HUES64 (cell line): ENCODE data around the gene SYT15.

Experiments
- H3K27ac ChIP-seq: 2 replicates; pipeline ENCODE4 v1.7.0; 2013; ENCODE audit warnings: low read depth, low read length, inconsistent platforms
- H3K27me3 ChIP-seq: 2 replicates; pipeline ENCODE4 v1.6.1; 2013; ENCODE audit warnings: mild to moderate bottlenecking, low read length; ENCODE audit not compliant: insufficient read depth
- H3K36me3 ChIP-seq: 2 replicates; pipeline ENCODE4 v1.6.1; 2013; ENCODE audit warnings: mild to moderate bottlenecking, low read length; ENCODE audit not compliant: insufficient read depth
- H3K4me1 ChIP-seq: 2 replicates; pipeline ENCODE4 v1.6.1; 2013; ENCODE audit warnings: mild to moderate bottlenecking, low read length, moderate library complexity; ENCODE audit not compliant: insufficient read depth
- H3K4me3 ChIP-seq: 2 replicates; pipeline ENCODE4 v1.5.1; 2013; ENCODE audit warnings: mild to moderate bottlenecking, low read length, moderate library complexity
- H3K9ac ChIP-seq: 2 replicates; pipeline ENCODE4 v1.6.1; 2013; ENCODE audit warnings: mild to moderate bottlenecking, low read depth, low read length
- H3K9me3 ChIP-seq: 2 replicates; pipeline ENCODE4 v1.6.1; 2013; ENCODE audit warnings: low read depth, low read length; ENCODE audit not compliant: insufficient read depth
- WGBS: fragments of 150-250, 120-280 bp; methylation state at CpG from one replicate; pipeline ENCODE4 v1.1.7; 2013; ENCODE audit warnings: missing lambda C conversion rate; 5-methylcytosine and 5-hydroxymethylcytosine counted together

The SYT15 gene

DNA sequence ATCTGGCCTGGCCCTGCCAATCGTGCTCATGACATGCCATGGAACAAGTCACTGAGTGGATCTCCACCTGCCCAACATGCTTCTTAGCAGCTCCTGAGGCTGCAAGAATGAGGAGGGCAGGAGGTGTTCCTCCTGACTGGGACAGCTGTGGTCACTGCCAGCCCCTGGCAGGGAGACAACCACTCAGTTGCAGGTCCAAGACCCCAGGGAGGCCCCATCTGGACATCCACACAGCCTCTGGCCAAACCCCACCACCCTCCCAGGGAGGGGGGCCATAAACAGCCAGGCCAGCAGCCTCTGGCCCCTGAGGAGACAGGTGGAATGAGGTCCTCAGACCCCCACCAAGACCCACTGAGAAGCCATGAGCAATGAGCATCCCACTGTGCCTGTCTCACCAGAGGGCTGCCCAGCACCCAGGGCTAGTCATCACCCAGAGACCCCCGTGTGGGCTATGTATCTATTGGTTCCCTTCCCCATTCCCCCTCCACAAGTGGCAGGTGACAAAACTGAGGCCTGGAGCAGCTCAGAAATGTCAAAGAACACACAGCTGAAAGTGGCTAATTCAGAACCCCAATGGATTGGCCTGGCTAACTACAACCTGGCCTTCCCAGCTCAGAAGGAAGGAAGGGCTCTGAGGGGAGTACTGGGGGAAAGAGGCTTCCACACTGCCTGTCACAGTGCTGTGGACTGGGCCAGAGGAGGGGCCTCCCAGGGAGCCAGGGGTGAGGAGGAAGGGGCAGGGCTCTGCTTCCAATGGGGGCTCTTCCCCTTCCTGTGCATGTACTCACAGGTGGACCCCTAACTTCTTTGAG lies 25.5 kb upstream of the SYT15 start:
- Histone ChIP-seq H3K4me3 (no peak overlapping the region), H3K9ac (no peak overlapping the region), H3K4me1 (peaks cover 10% of the 10 kb centered on the region), H3K9me3 (no peaks in the 10 kb centered on the region), H3K27me3 (peaks cover 38% of the 10 kb centered on the region), H3K27ac (no peak overlapping the region), H3K36me3 (peaks cover 9% of the 10 kb centered on the region; the same call in 1 of the 2 replicates)
- WGBS, result 92% methylated on average over 2 of the region's 2 CpGs

DNA sequence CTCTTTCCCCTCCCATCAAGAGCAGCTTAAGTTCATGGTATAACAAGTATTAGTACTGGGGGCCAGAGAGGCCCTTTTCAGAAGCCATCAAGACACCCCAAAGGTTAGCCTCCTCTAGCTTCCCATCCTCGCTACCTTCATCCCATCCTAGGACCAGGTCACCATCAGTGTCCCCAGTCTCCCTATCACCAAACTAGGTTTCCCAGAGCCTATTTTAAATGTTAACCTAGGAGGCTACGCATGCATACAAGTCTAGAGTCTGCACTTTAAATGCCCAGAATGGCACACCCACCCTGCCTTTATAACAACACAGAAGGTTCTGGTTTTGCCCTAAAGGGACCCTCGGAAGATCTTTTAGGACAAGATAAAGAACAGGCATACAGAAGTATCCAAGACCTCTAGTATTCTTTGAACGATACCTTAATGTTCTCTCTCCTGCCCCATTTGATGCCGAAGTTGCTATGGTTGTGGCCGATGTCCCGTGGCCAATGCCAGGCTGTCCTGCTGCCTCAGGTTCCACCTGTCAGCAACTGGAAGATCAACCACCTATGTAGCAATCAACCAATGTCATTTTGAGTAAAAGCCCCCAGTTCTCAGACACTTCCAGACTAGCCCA lies 24.7 kb upstream of the SYT15 start:
- peaks cover 9% of the 10 kb centered on the region; the same call in 1 of the 2 replicates for H3K36me3 ChIP-seq
- no peak overlapping the region for H3K27ac ChIP-seq
- no peaks in the 10 kb centered on the region for H3K9me3 ChIP-seq
- H3K4me1 ChIP-seq, result peaks cover 10% of the 10 kb centered on the region
- no peak overlapping the region for H3K9ac ChIP-seq
- H3K27me3 ChIP-seq, result peaks cover 43% of the 10 kb centered on the region
- no peak overlapping the region for H3K4me3 ChIP-seq
- WGBS, result 88% methylated on average over 7 of the region's 7 CpGs

- no peak overlapping the region for H3K27ac ChIP-seq
- WGBS, result 60% methylated on average over 4 of the region's 4 CpGs
- H3K4me3 ChIP-seq, result peak overlapping the region; percentile 67
- peaks cover 44% of the 10 kb centered on the region for H3K27me3 ChIP-seq
- peaks cover 4% of the 10 kb centered on the region; the same call in 1 of the 2 replicates for H3K36me3 ChIP-seq
- H3K9me3 ChIP-seq, result no peaks in the 10 kb centered on the region
- H3K4me1 ChIP-seq, result peaks cover 10% of the 10 kb centered on the region
- H3K9ac ChIP-seq, result peak overlapping the region; percentile 30; the same call in 1 of the 2 replicates
These were observed 23.6 kb upstream of the SYT15 start for GRCh38 chr10:46555366-46555712.

- 8% methylated on average over 47 of the region's 47 CpGs for WGBS
- Histone ChIP-seq H3K27ac (no peak overlapping the region), H3K4me3 (peak overlapping the region; percentile 67), H3K36me3 (peaks cover 4% of the 10 kb centered on the region; the same call in 1 of the 2 replicates), H3K4me1 (peaks cover 10% of the 10 kb centered on the region), H3K27me3 (peaks cover 50% of the 10 kb centered on the region), H3K9me3 (no peaks in the 10 kb centered on the region), H3K9ac (peak overlapping the region; percentile 41)
These were observed 23.0 kb upstream of the SYT15 start for GRCh38 chr10:46555713-46556514.

DNA sequence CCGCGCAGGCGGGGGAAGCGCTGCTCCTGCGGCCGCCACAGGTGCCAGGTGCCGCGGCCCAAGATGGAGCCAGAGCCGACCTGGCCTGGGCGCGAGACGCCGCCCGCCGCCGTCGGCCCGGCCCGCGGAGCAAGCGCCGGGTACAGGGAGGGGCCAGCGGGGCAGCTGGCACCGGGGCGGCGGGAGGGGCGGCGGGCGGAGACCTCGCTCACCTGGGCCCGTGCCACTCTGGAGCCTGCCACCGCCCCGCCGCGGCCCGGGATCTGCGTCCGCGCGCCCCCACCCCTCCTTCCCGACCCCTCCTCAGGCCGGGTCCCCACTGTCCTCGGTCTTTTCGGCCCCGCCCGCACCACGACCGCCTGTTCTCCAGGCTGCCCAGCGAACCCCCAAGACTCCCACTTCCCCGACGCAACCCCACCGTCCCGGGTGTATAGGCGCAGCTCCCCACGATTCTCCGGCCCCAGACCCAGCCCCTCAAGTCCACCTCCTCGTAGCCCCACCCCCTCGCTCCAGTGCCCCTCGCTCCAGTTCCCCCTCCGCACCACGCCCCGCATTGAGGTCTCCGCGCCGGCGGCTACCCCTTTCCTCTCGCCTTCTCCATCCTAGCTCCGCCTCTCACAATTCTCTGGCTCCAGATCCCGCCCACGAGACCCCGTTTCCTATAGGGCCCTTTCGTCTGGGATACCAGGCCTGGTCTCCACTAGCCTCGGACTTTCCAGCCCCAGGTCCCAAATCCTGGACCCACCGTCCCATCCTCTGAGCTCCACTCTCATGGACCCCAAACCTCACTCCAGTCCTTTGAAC lies 22.2 kb upstream of the SYT15 start, which contains the start of gene GPRIN2:
Gene GPRIN2, minus strand, starts transcription at position 144 of the 804 bp plus-strand sequence. CDS start 5,922 bp downstream, outside the sequence.
- Histone ChIP-seq H3K9ac (peak within 1 kb of the TSS; percentile 41), H3K9me3 (no peaks in the 10 kb centered on the region), H3K4me1 (peaks cover 10% of the 10 kb centered on the region), H3K4me3 (peak within 1 kb of the TSS; percentile 67), H3K27me3 (peaks cover 53% of the 10 kb centered on the region), H3K36me3 (no peaks in the 10 kb centered on the region), H3K27ac (no peak within 1 kb of the TSS)
- WGBS, result 1% methylated on average over 74 of the region's 74 CpGs

- Histone ChIP-seq H3K27me3 (peaks cover 53% of the 10 kb centered on the region), H3K9ac (peak overlapping the region; percentile 11; the same call in 1 of the 2 replicates), H3K4me3 (peak overlapping the region; percentile 67), H3K36me3 (no peaks in the 10 kb centered on the region), H3K9me3 (no peaks in the 10 kb centered on the region), H3K4me1 (peaks cover 10% of the 10 kb centered on the region), H3K27ac (no peak overlapping the region)
- 89% methylated on average over 33 of the region's 33 CpGs for WGBS
These were observed 21.4 kb upstream of the SYT15 start for GRCh38 chr10:46557319-46558121.

GRCh38 chr10:46558122-46558391 lies 20.9 kb upstream of the SYT15 start:
- no peak overlapping the region for H3K4me3 ChIP-seq
- peaks cover 53% of the 10 kb centered on the region for H3K27me3 ChIP-seq
- WGBS, result 60% methylated on average over 1 of the region's 1 CpG
- no peaks in the 10 kb centered on the region for H3K36me3 ChIP-seq
- peaks cover 10% of the 10 kb centered on the region for H3K4me1 ChIP-seq
- H3K9me3 ChIP-seq, result no peaks in the 10 kb centered on the region
- H3K9ac ChIP-seq, result no peak overlapping the region
- H3K27ac ChIP-seq, result no peak overlapping the region

- WGBS, result 87% methylated on average over 9 of the region's 9 CpGs
- H3K27me3 ChIP-seq, result peaks cover 53% of the 10 kb centered on the region
- H3K4me3 ChIP-seq, result no peak overlapping the region
- no peaks in the 10 kb centered on the region for H3K36me3 ChIP-seq
- H3K27ac ChIP-seq, result no peak overlapping the region
- H3K4me1 ChIP-seq, result peaks cover 10% of the 10 kb centered on the region
- H3K9me3 ChIP-seq, result no peaks in the 10 kb centered on the region
- no peak overlapping the region for H3K9ac ChIP-seq
These were observed 20.3 kb upstream of the SYT15 start for GRCh38 chr10:46558392-46559185.

DNA sequence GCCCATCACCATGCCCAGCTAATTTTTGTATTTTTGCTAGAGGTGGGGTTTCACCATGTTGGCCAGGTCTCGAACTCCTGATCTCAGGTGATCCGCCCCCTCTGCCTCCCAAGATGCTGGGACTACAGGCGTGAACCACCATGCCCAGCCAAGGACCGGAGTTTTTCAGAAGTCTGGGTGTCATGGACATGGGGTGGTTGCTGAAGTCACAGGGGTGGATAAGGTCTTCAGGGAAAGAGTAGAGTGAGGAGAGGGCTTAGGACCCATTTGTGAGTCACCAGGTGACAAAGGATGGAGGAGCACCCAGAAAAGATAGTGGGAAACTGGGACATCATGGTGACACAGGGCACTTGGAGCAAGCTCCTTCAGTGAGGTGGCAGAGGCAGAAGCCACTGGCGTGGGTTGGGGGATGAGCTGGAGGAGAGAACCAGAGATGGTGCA lies 19.7 kb upstream of the SYT15 start:
- Histone ChIP-seq H3K9me3 (no peaks in the 10 kb centered on the region), H3K27me3 (peaks cover 50% of the 10 kb centered on the region), H3K4me3 (no peak overlapping the region), H3K4me1 (peaks cover 10% of the 10 kb centered on the region), H3K36me3 (no peaks in the 10 kb centered on the region), H3K27ac (no peak overlapping the region), H3K9ac (no peak overlapping the region)
- WGBS, result 93% methylated on average over 5 of the region's 5 CpGs
